Cerebellar nuclear complex (tissue), 1 donor: ENCODE data around the gene ABHD12.

ENCODE experiments used
- DNase-seq, 2 experiments: peaks; one replicate each; lab custom pipeline; 2025; lab: John Stamatoyannopoulos, UW

ABHD12 gene

GRCh38 chr20:25306991-25307903 is 83.4 kb downstream of the ABHD12 start:
- no peak for DNase-seq

- DNase-seq: no peak
Measured at GRCh38 chr20:25304025-25304549, 86.5 kb downstream of the ABHD12 start.

GRCh38 chr20:25303292-25304024 is 87.2 kb downstream of the ABHD12 start:
- no peak for DNase-seq

- no peak for DNase-seq
Measured at GRCh38 chr20:25302596-25302995, 88.0 kb downstream of the ABHD12 start.

GRCh38 chr20:25301357-25301920 is 89.2 kb downstream of the ABHD12 start:
- no peak for DNase-seq

- no peak for DNase-seq
Measured at GRCh38 chr20:25300496-25301170, 90.0 kb downstream of the ABHD12 start.

GRCh38 chr20:25299806-25300205 is 90.8 kb downstream of the ABHD12 start:
- DNase-seq: no peak

DNA sequence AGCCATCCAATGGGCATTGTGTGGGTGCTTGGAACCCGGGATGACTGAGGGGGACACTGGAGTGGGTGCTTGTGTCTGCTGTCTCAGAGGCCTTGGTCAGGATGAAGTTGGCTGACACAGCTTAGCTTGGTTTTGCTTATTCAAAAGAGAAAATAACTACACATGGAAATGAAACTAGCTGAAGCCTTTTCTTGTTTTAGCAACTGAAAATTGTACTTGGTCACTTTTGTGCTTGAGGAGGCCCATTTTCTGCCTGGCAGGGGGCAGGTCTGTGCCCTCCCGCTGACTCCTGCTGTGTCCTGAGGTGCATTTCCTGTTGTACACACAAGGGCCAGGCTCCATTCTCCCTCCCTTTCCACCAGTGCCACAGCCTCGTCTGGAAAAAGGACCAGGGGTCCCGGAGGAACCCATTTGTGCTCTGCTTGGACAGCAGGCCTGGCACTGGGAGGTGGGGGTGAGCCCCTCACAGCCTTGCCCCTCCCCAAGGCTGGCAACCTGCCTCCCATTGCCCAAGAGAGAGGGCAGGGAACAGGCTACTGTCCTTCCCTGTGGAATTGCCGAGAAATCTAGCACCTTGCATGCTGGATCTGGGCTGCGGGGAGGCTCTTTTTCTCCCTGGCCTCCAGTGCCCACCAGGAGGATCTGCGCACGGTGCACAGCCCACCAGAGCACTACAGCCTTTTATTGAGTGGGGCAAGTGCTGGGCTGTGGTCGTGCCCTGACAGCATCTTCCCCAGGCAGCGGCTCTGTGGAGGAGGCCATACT is 93.3 kb downstream of the ABHD12 start:
- no peak for DNase-seq

GRCh38 chr20:25296094-25297093 is 94.2 kb downstream of the ABHD12 start:
- no peak for DNase-seq

GRCh38 chr20:25295386-25296093 is 95.1 kb downstream of the ABHD12 start:
- no peak for DNase-seq

DNA sequence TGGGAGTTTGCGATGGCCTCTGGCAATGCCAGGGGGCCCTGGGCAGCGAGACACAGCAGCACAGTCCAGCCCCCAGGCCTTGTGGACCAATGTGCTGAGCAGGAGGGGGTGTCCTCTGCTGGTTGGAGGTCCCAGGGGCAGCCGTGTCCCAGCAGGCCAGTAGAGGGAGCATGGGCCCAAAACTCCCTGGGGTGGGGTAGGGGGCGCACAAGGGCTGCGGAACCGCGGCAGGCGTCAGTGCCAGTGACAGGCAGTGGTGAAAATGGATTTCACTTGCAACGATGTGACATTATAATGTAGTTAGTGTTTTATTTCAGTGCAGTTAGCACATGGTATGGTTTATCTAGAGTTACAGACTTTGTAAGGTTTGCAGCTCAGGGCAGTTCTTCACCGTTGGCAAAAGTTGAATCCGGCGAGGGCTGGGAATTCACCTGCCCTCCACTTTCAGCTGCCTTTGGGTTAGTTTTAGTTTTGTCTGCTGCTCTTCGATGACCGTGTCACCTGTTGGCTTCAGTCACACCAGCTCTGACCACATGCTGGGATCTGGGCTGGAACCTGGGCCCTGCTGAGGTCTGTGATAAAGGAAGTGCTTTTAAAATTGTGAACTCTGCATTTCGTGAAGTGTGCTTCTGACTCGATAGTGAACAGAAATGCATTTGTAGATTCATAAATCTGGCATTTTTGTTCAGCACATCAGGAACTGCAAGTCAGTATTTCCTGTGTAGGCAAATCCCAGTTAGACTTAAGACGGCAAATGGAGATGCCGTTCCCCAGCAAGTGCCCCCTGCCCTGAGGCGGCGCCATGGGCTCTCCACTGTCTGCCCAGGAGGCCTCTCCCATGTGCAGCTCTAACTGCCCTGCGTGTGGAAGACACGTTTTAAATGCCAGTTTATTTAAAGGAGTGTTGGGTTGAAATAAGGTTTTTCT is 95.9 kb downstream of the ABHD12 start:
- DNase-seq: no peak

GRCh38 chr20:25293910-25294458 is 96.7 kb downstream of the ABHD12 start:
- no peak for DNase-seq

GRCh38 chr20:25293507-25293906 is 97.1 kb downstream of the ABHD12 start:
- DNase-seq: no peak

- no peak for DNase-seq
Measured at GRCh38 chr20:25292176-25292891, 98.3 kb downstream of the ABHD12 start.

DNA sequence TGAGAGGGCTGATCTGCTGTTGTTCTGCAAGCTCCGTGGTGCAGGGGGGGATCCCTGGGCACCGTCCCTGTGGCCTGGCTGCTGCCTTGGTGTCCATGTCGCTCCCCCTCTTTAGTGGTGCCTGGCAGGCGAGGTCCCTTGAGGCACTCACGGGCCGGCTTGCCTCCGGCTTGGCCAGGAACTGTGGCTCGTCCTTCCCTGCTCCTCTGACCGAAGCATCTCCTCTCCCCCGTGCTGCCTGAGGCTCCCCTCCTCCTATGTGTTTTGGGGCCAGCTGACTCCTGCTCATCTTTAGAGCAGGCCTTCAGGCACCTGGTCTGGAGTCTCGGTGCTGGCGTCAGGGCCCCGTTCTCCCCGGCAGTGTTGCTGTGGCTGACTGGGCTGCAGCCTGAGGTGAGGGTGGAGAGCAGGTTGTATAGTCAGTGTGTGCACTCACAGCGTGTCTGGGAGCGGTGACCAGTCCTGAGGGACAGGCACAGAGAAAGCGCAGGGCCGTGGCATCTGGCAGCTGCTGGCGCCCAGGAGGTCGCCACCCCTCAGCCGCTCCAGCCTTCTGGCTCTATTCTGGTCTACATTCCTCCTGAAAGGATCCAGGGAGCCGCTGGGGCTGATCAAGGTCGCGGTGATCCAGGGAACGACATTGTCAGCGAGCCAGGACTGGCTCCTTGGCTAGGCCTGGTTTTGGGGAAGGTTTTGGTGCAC is 99.1 kb downstream of the ABHD12 start:
- peak in 1 of 2 experiments; percentile 20 for DNase-seq

- no peak for DNase-seq
Measured at GRCh38 chr20:25290646-25291431, 99.8 kb downstream of the ABHD12 start.
